Measurements from ENCODE around the gene OR2T10.
"Not testable (repeated sequence)": the region's sequence is repeated elsewhere in the genome, so short reads cannot be mapped to it uniquely, and the experiment has no call there.

The OR2T10 gene

GRCh38 chr1:248618878-248619277 is 21.4 kb upstream of the OR2T10 start:
- Mint-ChIP-seq H3K9me3 (ENCODE audit: low read depth) (no peaks in the 10 kb centered on the region), H3K36me3 (no peaks in the 10 kb centered on the region), H3K27ac (no peak overlapping the region), H3K4me3 (no peak overlapping the region), H3K4me1 (ENCODE audit: low read depth) (peaks cover 10% of the 10 kb centered on the region), H3K27me3 (no peaks in the 10 kb centered on the region)

DNA sequence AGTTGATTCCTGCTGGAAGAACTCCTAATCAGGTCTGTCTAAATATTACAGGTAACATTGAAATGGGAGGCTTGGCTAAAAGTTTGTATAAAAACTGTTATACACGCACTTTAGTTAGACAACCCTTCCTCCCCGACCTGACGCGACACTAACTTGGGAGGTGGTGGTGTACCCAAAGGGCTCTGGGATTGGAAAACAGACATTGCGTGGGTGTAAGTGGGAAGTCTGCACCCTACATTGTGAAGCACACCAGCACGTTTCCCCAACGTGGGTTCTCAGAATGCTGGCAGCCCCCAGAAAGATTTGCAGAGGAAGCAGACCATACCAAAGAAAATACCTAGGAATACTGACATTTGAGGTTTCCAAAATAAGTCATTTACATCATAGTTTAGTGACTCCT is 20.6 kb upstream of the OR2T10 start:
- H3K27me3 Mint-ChIP-seq, result no peaks in the 10 kb centered on the region
- H3K4me1 Mint-ChIP-seq (ENCODE audit: low read depth), result peaks cover 17% of the 10 kb centered on the region
- no peaks in the 10 kb centered on the region for H3K36me3 Mint-ChIP-seq
- H3K27ac Mint-ChIP-seq, result no peak overlapping the region
- no peaks in the 10 kb centered on the region for H3K9me3 Mint-ChIP-seq (ENCODE audit: low read depth)
- no peak overlapping the region for H3K4me3 Mint-ChIP-seq

GRCh38 chr1:248613742-248614141 is 16.2 kb upstream of the OR2T10 start:
- Mint-ChIP-seq H3K9me3 (ENCODE audit: low read depth) (no peaks in the 10 kb centered on the region), H3K27me3 (no peaks in the 10 kb centered on the region), H3K27ac (peak overlapping the region; percentile 46), H3K4me3 (no peak overlapping the region), H3K4me1 (ENCODE audit: low read depth) (peaks cover 27% of the 10 kb centered on the region), H3K36me3 (no peaks in the 10 kb centered on the region)

GRCh38 chr1:248611883-248612414 is 14.4 kb upstream of the OR2T10 start:
- Mint-ChIP-seq H3K4me1 (ENCODE audit: low read depth) (peaks cover 24% of the 10 kb centered on the region), H3K27me3 (no peaks in the 10 kb centered on the region), H3K36me3 (no peaks in the 10 kb centered on the region), H3K4me3 (no peak overlapping the region), H3K9me3 (ENCODE audit: low read depth) (no peaks in the 10 kb centered on the region), H3K27ac (peak overlapping the region; percentile 24)

DNA sequence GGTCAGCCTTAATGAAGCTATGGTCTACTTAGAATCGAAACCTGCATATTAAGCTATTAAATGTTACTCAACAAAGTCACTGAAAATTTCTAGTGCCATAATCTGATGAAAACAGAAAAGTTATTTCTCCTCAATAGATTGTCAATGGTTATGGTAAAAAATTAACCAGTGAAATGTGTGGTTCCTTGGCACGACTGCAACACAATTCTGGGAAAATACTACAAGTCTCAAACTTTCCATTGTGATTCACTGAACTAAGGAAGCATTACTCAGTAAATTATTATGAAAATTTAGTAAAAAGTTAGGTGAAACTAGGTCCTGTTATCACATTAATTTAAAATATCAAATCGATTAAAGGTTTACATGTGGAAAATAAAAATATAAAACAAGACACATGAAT is 12.8 kb upstream of the OR2T10 start:
- H3K9me3 Mint-ChIP-seq (ENCODE audit: low read depth), result no peaks in the 10 kb centered on the region
- H3K27me3 Mint-ChIP-seq, result no peaks in the 10 kb centered on the region
- peaks cover 30% of the 10 kb centered on the region for H3K4me1 Mint-ChIP-seq (ENCODE audit: low read depth)
- peak overlapping the region; percentile 47 for H3K27ac Mint-ChIP-seq
- no peaks in the 10 kb centered on the region for H3K36me3 Mint-ChIP-seq
- no peak overlapping the region for H3K4me3 Mint-ChIP-seq

- no peaks in the 10 kb centered on the region for H3K27me3 Mint-ChIP-seq
- no peak overlapping the region for H3K4me3 Mint-ChIP-seq
- peaks cover 8% of the 10 kb centered on the region for H3K4me1 Mint-ChIP-seq (ENCODE audit: low read depth)
- H3K36me3 Mint-ChIP-seq, result peaks cover 4% of the 10 kb centered on the region
- no peak overlapping the region for H3K27ac Mint-ChIP-seq
- H3K9me3 Mint-ChIP-seq (ENCODE audit: low read depth), result peaks cover 3% of the 10 kb centered on the region
Measured at GRCh38 chr1:248599396-248599795, 1.9 kb upstream of the OR2T10 start.

DNA sequence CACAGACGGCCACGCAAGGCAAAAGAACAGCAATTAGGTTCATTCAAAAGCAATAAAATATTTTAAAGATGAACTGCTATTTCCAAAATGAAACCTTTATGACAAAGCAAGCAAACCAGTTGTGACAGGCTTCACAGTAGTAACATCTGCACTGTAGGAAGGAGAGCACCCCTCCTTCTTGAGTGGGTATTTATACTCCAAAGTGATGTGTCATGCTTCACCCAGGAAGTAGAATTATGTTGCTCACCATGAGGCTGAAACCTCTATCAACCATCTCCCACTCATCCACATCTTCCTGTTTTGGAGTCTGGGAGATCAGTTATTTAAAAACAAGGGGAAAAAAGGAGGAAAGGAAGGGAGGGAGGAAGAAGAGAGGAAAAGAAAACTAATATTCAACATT is 885 bp downstream of the OR2T10 start:
- H3K9me3 Mint-ChIP-seq (ENCODE audit: low read depth), result no peaks in the 10 kb centered on the region
- no peak overlapping the region for H3K4me3 Mint-ChIP-seq
- no peaks in the 10 kb centered on the region for H3K36me3 Mint-ChIP-seq
- H3K27ac Mint-ChIP-seq, result peak overlapping the region; percentile 11
- H3K27me3 Mint-ChIP-seq, result no peaks in the 10 kb centered on the region
- H3K4me1 Mint-ChIP-seq (ENCODE audit: low read depth), result peaks cover 8% of the 10 kb centered on the region

DNA sequence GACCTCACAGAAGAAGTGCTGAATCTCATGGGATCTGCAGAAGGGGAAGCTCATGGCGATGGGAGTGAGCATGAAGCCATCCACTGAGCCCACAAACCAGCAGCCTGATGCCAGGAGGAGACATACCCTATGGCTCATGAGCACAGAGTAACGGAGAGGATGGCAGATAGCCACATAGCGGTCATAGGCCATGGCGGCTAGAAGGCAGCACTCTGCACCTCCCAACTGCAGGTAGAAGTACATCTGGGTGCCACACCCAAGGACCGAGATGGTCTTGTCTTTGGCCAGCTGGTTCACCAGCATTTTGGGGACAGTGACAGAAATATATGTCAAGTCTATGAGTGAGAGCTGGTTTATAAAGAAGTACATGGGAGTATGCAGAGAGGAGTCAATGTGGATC is 4.3 kb downstream of the OR2T10 start:
- Mint-ChIP-seq H3K4me3 (no peak overlapping the region), H3K9me3 (ENCODE audit: low read depth) (no peaks in the 10 kb centered on the region), H3K36me3 (peaks cover 3% of the 10 kb centered on the region)

DNA sequence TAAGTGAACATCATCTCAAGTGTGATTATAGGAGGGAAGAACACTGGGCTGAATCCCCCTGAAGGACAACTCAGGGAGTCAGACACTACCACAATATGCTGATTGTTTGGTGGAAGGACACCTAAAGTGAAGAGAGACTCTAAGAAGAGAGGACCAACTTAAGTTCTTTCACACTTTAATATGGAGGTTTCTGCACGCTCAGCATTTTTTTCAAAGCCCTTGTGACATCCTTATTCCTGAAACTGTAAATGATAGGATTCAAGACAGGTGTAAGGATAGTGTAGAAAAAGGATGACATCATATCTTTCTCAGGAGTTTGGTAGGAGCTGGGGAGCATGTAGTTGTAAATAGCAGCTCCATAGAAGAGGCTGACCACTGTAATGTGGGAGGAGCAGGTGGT is 4.8 kb downstream of the OR2T10 start:
- H3K4me1 Mint-ChIP-seq (ENCODE audit: low read depth), result peaks cover 8% of the 10 kb centered on the region
- H3K4me3 Mint-ChIP-seq, result no peak overlapping the region
- H3K27me3 Mint-ChIP-seq, result no peaks in the 10 kb centered on the region
- H3K27ac Mint-ChIP-seq, result no peak overlapping the region
- H3K36me3 Mint-ChIP-seq, result peaks cover 3% of the 10 kb centered on the region
- H3K9me3 Mint-ChIP-seq (ENCODE audit: low read depth), result no peaks in the 10 kb centered on the region

More for the DNA sequence above, 4.3 kb downstream of the OR2T10 start:
- H3K27ac Mint-ChIP-seq, result no peak overlapping the region
- H3K27me3 Mint-ChIP-seq, result no peaks in the 10 kb centered on the region
- peaks cover 8% of the 10 kb centered on the region for H3K4me1 Mint-ChIP-seq (ENCODE audit: low read depth)

DNA sequence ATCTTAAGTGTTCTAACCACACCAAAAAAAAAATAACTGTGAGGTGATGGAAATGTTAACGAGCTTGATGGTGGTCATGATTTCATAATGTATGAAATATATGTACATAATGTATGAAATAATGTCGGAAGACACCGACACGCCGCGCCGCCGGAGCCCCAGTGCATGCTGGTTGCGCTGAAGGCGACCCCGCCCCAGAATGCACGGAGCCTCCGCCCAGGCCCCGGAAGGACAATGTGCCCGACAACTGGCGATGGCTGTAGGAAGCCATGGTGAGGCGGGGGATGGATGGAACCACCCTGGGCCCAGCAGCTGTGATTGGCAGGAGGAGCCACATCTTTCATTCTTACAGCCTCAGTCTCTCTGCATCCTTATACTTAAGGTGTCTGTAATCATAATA is 7.4 kb downstream of the OR2T10 start:
- Mint-ChIP-seq H3K4me3 (no peak overlapping the region), H3K27me3 (no peaks in the 10 kb centered on the region), H3K9me3 (ENCODE audit: low read depth) (no peaks in the 10 kb centered on the region), H3K4me1 (ENCODE audit: low read depth) (no peaks in the 10 kb centered on the region), H3K36me3 (peaks cover 3% of the 10 kb centered on the region), H3K27ac (no peak overlapping the region)

- Mint-ChIP-seq H3K27me3 (no peaks in the 10 kb centered on the region), H3K36me3 (peaks cover 3% of the 10 kb centered on the region), H3K9me3 (ENCODE audit: low read depth) (no peaks in the 10 kb centered on the region), H3K4me3 (no peak overlapping the region), H3K4me1 (ENCODE audit: low read depth) (no peaks in the 10 kb centered on the region), H3K27ac (no peak overlapping the region)
Measured at GRCh38 chr1:248589334-248589733, 8.2 kb downstream of the OR2T10 start.

DNA sequence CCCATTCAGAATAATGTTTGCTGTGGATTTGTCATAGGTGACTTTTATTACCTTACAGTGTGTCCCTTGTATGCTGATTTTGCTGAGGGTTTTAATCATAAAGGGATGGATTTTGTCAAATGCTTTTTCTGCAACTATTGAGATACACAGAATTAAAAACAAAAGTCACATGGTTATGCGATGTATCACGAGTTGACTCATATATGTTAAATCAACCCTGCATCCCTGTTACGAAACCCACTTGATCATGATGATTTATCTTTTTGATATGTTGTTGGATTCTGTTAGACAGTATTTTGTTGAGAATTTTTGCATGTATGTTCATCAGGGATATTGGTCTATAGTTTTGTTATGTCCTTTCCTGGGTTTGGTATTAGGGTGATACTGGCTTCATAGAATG is 12.2 kb downstream of the OR2T10 start:
- Mint-ChIP-seq H3K4me3 (no peak overlapping the region), H3K27me3 (no peaks in the 10 kb centered on the region)

DNA sequence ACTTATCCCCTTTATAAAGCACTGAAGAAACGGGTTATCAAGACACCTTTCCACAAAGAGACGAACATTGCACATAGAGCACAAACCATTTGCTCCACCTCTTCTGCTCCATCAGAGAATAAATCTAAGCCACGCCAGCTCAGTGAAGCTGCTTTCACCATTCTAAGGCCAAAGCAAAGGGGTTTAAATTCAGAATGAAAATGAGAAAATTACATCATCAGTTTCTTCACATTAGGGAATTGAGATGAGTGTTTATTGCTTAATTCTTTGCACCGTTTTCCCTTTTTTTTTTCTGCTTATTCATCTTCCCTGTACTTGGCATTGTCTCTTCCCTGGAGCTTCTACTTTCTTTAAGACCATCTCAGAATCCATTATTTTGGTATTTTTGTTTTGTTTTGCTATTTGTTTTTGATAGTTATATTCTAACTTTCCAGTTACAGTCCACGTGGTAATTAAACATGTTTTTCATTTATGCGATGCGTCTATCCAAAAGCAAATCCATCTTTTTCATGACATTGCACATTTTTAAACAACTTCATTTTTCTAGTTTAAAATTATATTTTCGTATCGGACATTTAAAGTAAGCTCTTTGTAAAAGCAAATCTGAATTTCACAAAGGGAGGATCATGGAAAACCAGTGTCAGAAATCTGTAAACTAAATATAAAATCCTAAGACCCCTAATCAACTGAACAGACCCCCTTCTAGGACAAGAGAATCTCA is 21.1 kb downstream of the OR2T10 start:
- no peaks in the 10 kb centered on the region for H3K27me3 Mint-ChIP-seq

More for the DNA sequence above, 12.2 kb downstream of the OR2T10 start:
- Mint-ChIP-seq H3K36me3 (no peaks in the 10 kb centered on the region), H3K4me1 (ENCODE audit: low read depth) (no peaks in the 10 kb centered on the region), H3K27ac (no peak overlapping the region), H3K9me3 (ENCODE audit: low read depth) (no peaks in the 10 kb centered on the region)

GRCh38 chr1:248574657-248575056 is 22.8 kb downstream of the OR2T10 start, which contains the start of gene OR2T34:
OR2T34 (minus strand) TSS chr1:248574757; CDS start chr1:248574757, 0 bp downstream.
- not testable (repeated sequence) for H3K9me3 Mint-ChIP-seq (ENCODE audit: low read depth); H3K4me3 Mint-ChIP-seq; H3K4me1 Mint-ChIP-seq (ENCODE audit: low read depth); H3K27ac Mint-ChIP-seq; H3K36me3 Mint-ChIP-seq; H3K27me3 Mint-ChIP-seq

More for the DNA sequence above, 21.1 kb downstream of the OR2T10 start:
- Mint-ChIP-seq H3K36me3 (no peaks in the 10 kb centered on the region), H3K9me3 (ENCODE audit: low read depth) (peaks cover 10% of the 10 kb centered on the region), H3K4me1 (ENCODE audit: low read depth) (no peaks in the 10 kb centered on the region), H3K4me3 (no peak overlapping the region), H3K27ac (no peak overlapping the region)

- H3K27me3 Mint-ChIP-seq; H3K4me3 Mint-ChIP-seq; H3K36me3 Mint-ChIP-seq; H3K4me1 Mint-ChIP-seq (ENCODE audit: low read depth); H3K27ac Mint-ChIP-seq; H3K9me3 Mint-ChIP-seq (ENCODE audit: low read depth): not testable (repeated sequence)
Measured at GRCh38 chr1:248573856-248574255, 23.6 kb downstream of the OR2T10 start.

- H3K4me1 Mint-ChIP-seq (ENCODE audit: low read depth); H3K27me3 Mint-ChIP-seq; H3K9me3 Mint-ChIP-seq (ENCODE audit: low read depth); H3K27ac Mint-ChIP-seq; H3K4me3 Mint-ChIP-seq; H3K36me3 Mint-ChIP-seq: not testable (repeated sequence)
Measured at GRCh38 chr1:248572049-248572448, 25.5 kb downstream of the OR2T10 start.
